ENCODE data around the gene POLR2B.
A peak's percentile ranks its signal among the peaks of the same experiment; 100 is the strongest.

POLR2B gene

DNA sequence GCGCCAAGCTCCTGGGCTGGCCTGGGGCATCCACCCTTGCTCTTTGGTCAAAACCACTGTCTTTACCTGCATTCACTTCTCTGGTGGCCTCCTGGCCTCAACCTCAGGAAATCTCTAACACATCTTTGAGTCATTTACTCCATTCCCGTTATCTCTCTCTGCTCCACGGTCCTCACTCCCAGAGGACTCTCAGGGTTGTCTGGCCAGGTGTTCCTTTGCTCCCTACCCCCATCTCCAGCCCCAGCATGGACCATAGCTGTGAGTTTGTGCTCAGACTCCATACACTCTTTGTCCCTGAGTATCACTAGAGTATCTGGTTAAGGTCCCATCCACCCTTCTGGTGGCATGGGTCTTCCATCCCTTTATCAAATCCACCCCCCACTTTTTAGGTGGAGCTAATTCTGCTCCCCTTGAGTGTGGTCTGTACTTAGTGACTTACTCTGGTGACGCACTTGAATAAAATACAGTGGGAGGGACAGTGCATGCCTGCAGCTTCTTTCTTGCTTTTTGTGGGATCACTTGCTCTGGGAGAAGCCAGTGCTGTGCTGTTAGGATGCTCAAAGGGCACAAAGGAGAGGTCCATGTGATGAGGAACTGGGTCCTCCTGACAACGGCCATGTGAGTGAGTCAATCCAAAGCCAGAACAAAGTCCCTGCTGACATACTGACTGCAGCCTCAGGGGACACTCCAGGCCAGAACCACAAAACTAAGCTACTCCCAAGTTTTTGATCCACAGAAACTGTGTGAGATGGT lies 87.2 kb downstream of the POLR2B start:
- H3K9me3 ChIP-seq (ENCODE audit: control insufficient read depth, low read length), result no peaks in the 10 kb centered on the region
- H3K4me3 ChIP-seq (ENCODE audit: low read depth, low read length), result no peak overlapping the region
- TF ChIP-seq CTCF (IDR thresholded peaks at IDR 0.05), result no peak
- no peak overlapping the region for H3K4me2 ChIP-seq (ENCODE audit: low read length)
- H3K27ac ChIP-seq, result peak overlapping the region; percentile 32
- no peak overlapping the region for H3K9ac ChIP-seq
- no peaks in the 10 kb centered on the region for H3K79me2 ChIP-seq
- no peaks in the 10 kb centered on the region for H3K27me3 ChIP-seq (ENCODE audit: control insufficient read depth, insufficient read depth, low read length)
- no peak overlapping the region for H2AFZ ChIP-seq
- H3K36me3 ChIP-seq (ENCODE audit: control insufficient read depth, insufficient read depth, low read length), result no peaks in the 10 kb centered on the region
- no peaks in the 10 kb centered on the region for H3K4me1 ChIP-seq

- Histone ChIP-seq H3K4me1 (no peaks in the 10 kb centered on the region), H3K79me2 (no peaks in the 10 kb centered on the region), H3K36me3 (ENCODE audit: control insufficient read depth, insufficient read depth, low read length) (no peaks in the 10 kb centered on the region), H3K4me2 (ENCODE audit: low read length) (no peak overlapping the region), H3K27ac (no peak overlapping the region), H3K4me3 (ENCODE audit: low read depth, low read length) (no peak overlapping the region), H3K9ac (no peak overlapping the region), H3K27me3 (ENCODE audit: control insufficient read depth, insufficient read depth, low read length) (no peaks in the 10 kb centered on the region), H2AFZ (no peak overlapping the region), H3K9me3 (ENCODE audit: control insufficient read depth, low read length) (no peaks in the 10 kb centered on the region)
- TF ChIP-seq CTCF (IDR thresholded peaks at IDR 0.05), result no peak
These were observed 89.7 kb downstream of the POLR2B start for GRCh38 chr4:57068237-57068981.

- Histone ChIP-seq H3K9ac (no peak overlapping the region), H3K27me3 (ENCODE audit: control insufficient read depth, insufficient read depth, low read length) (no peaks in the 10 kb centered on the region), H3K9me3 (ENCODE audit: control insufficient read depth, low read length) (no peaks in the 10 kb centered on the region), H2AFZ (no peak overlapping the region), H3K4me3 (ENCODE audit: low read depth, low read length) (no peak overlapping the region), H3K36me3 (ENCODE audit: control insufficient read depth, insufficient read depth, low read length) (no peaks in the 10 kb centered on the region), H3K4me1 (no peaks in the 10 kb centered on the region), H3K27ac (no peak overlapping the region), H3K4me2 (ENCODE audit: low read length) (no peak overlapping the region), H3K79me2 (no peaks in the 10 kb centered on the region)
- no peak for TF ChIP-seq CTCF (IDR thresholded peaks at IDR 0.05)
These were observed 91.8 kb downstream of the POLR2B start for GRCh38 chr4:57070461-57070860.

GRCh38 chr4:57071326-57071725 lies 92.6 kb downstream of the POLR2B start:
- Histone ChIP-seq H3K4me3 (ENCODE audit: low read depth, low read length) (no peak overlapping the region), H3K4me1 (no peaks in the 10 kb centered on the region), H3K36me3 (ENCODE audit: control insufficient read depth, insufficient read depth, low read length) (no peaks in the 10 kb centered on the region), H3K9ac (no peak overlapping the region), H2AFZ (no peak overlapping the region), H3K9me3 (ENCODE audit: control insufficient read depth, low read length) (no peaks in the 10 kb centered on the region), H3K4me2 (ENCODE audit: low read length) (no peak overlapping the region), H3K27me3 (ENCODE audit: control insufficient read depth, insufficient read depth, low read length) (no peaks in the 10 kb centered on the region), H3K27ac (no peak overlapping the region), H3K79me2 (no peaks in the 10 kb centered on the region)
- no peak for TF ChIP-seq CTCF (IDR thresholded peaks at IDR 0.05)
